Stimulated activated CD4-positive, alpha-beta T cell treated with anti-CD3 and anti-CD28 coated beads, TNF-alpha, amount 100 ng/mL, for 1 hour (primary cell): Measurements from ENCODE around the gene DRD2.

Experiments
- DNase-seq, 3 donors: peaks; one replicate each; pipeline ENCODE4 v3.0.0-alpha.2; 2020; ENCODE audit warnings: low read depth in 3 of 3, low spot score in 1 of 3

Gene DRD2

DNA sequence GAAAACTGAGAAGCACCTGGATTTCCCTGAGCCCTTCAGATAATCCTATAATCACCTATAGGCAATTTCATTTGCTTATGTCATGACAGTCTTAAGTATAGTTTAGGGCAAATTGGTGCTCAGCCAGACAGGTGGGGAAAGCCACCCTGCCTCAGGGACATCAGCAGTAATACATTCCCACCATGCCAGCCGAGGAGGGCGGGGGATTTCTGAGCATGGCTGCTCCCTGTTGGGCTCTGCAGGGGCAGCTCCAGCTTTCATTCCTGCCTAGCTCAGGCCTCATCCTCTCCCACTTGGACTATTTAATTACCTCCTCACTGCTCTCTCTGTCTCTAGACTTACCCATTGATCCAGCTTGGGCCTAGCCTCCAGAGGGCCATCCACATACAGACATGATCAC, 9.0 kb upstream of the DRD2 start:
- no peak for DNase-seq

DNA sequence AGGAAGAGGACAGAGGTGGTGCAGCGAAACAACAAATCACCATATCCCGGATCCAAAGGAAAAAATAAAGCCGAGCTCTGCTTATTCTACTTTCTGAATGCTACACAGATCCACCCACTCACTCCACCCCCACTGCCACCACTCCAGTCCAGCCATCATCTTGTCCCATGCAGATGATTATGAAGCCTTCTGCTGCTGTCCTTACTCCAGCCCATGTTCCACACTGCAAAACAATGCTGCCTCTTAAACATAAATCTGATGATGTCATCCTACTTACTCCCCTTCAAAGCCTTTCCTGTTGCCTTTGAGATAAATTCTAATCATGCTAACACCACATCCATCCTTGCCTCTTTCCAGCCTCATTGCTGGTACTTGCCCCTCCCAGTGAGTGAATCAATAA, 6.5 kb upstream of the DRD2 start:
- no peak for DNase-seq

DNA sequence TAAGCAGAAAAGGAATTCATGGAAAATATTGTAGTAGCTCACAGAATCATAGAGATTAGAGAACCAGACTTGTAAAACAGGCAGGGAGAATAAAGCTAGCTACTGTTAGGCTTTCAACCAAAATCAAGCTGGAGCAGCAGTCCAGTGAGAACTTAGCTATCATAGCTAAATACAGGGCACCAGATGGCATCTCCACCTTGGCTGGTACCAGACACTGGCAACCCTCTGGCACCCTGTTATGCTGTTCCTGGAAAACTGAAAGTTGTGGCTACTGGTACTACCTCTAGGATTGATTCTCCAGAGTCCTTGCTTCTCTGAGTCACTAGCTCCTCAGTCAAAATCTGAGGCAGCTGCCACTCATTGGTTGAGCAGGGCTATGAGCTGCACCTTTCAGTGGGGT, 6.0 kb upstream of the DRD2 start:
- no peak for DNase-seq

DNA sequence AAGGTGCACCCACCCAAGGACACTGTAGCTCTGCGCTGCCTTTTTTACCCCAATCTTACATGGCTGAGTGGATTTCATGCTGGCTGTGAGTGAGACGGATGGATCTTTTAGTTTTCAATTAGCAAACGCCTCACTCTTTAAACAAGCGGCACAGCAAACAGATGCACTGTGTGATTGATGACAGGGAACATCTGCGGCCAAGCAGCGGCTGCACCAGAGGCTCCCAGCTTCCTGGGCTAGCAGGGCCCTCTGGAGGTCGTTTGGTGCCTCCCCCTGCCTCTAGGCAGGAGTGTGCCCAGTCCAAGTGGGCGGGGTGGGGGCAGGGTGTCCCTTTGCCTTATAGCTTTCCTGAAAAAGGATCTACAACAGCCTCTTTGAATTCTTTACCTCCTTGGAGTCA, 2.1 kb upstream of the DRD2 start:
- no peak for DNase-seq

DNA sequence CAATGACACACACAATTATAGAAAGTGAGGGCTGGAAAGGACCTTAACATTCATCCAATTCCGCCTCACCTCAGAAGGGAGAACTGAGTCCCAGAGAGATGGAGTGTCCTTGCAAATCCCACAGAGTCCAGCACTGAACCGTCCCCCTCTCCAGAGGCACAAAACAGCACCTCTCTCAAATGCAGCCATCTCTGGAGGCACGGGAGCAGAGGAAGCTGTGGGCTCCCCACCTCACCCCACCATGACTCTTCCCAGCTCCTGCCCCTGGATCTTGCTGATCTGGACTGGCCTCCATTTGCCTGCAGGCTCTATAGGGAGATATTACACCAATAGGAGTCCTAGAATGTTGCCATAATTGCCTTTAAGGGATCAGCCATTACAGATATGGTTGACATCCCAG, 1.4 kb upstream of the DRD2 start:
- DNase-seq: no peak

DNA sequence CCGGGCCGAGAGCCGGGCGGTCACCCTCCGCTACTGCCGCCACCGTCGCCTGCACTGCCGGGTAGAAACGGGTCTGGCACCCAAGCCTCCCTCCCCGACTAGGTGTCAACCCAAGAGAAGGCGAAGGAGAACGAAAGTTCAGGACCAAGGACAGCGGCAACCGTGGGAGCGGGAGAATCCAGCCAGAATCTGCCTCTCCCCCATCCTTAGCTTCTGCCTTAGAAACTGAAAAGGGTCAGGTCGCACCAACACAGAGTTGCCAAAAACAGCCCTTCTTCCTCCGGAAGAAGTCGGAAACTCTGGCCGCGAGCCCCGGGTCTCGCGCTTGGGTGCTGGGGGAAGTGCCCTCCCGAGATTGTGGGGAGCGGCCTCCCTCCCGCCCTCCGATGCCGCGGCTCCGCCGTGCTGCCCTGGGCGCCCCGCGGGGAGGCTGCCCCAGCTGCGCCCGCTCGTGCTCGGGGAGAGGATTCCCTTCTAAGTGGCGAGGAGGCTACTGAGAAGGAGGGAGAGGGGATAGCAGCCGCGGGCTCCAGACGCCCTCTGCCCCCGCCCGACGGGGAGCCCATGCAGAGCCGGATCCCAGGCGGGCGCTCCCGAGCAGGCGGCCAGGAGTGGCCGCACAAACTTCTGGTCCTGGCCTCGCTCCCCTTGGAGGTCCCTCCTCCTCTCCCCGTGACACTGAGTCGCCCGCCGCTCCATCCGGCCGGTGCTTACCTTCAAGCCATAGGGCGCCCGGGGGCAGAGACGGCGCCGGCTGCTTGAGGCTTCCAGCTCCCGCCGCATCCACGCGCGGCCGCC, 637 bp downstream of the DRD2 start:
- DNase-seq: peak in 1 of 3 donors; percentile 9

DNA sequence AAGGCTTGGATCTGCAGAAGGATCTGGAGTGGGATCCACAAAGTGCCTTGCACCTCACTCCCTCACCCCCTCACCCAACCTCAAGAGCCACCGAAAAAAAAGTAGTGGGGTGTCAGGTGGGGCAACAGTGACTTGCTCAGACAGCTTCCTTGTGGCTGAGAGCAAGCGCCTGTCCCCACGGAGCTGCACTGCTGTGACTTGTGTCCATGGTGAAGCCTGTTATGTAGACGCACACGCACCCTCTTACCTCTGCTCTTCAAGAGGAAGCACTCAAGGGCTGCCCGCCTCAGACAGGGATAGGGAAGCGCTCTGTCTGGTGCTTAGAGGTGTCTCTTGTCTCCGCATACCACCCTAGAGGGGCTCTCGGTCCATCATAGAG, 1.2 kb downstream of the DRD2 start:
- DNase-seq: no peak

DNA sequence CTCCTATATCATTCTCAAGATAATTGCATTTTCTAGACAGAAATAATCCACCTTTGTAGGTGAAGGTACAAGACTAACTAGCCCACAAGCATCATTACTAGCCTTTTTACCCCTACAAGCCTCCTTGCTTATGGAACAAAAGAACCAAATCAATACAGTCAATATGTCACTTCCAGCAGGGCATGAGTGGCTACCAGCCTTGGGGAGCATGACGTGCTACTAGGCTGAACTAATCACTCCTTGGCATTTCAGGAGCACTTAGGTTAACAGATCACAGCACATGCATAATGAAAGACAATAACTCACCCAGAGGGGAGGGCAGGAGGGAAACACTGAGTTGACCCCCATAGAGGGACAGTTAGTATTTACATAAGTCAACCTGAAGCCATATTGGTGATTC, 2.7 kb downstream of the DRD2 start:
- DNase-seq: no peak

DNA sequence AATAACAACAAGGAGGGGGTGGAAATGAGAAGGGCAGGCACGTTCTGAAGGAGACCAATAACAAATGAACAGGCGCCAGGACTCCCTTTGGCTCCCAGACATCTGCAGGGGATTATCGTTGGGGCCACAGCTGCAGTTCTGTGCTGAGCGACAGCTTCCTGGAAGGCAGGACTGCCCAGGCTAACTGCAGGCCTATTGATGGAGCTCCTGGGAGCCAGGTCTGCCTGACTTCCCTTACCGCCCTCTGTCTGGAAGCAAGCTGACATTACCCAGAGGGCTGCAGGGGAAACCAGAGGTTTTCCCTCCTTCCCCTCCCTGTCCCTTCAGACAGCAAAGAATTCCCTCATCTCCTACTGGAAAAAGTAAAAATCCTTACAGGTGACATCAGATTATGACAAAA, 5.0 kb downstream of the DRD2 start:
- no peak for DNase-seq

DNA sequence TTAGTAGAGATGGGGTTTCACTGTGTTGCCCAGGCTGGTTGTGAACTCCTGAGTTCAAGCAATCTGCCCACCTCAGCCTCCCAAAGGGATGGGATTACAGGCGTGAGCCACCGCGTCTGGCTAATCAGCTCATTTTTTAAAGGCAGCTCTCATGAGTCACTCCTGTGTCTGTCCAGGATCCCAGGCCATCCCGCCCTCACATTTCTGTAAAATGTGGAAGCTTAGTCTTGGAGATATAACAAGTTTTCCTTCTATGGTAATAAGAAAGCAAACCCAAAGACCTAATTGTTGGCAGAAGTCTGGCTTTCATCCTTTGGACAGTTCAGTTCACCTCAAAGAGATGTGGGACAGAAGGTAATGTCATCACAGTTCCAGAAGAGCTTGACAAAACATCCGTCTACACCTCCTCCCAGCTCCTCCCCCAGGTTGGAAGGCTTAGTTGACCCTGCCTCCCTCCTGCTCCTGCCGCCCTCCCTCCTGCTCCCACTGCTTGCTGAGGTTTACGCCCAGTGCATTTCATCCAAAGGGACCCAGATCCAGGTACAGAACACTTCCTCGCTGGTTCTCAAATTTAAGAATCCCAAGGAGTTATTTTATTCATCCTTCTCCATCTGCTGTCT, 6.4 kb downstream of the DRD2 start:
- no peak for DNase-seq

DNA sequence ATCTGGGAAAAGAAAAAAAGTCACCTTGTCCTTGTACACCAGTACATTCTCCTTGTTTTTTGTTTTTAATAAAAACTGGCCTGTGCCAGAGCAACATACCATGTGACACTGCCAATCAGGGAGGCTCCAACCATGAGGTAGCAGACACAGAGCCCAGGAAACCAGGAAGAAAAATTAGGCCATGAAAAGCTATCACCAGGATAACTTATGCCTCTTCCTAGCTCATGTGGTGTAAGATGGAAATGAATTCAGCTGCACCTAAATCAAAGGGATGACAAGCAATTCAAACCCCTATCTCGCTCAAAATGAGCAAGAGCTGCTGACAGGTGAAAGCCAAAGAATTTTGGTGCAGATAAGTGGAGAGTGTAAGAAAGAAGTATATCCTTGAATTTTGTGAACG, 7.7 kb downstream of the DRD2 start:
- no peak for DNase-seq

DNA sequence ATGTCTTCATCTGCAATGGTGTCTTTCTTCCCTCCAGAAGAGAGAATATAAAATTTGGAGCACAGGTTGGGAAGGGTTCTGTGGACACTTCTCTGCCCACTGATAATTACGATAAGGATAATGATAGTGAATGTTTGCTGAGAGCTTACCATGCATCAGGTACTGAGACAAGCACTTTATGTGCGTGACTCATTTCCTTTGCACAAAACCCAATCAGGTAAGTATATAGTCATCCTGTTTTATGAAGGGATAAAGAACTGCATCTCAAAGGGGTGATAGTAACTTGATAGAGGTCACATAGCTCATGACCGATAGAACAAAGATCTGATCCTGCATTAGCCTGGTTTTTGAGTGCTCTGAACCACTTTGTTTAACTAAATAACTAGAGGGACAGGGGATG, 9.4 kb downstream of the DRD2 start:
- no peak for DNase-seq

DNA sequence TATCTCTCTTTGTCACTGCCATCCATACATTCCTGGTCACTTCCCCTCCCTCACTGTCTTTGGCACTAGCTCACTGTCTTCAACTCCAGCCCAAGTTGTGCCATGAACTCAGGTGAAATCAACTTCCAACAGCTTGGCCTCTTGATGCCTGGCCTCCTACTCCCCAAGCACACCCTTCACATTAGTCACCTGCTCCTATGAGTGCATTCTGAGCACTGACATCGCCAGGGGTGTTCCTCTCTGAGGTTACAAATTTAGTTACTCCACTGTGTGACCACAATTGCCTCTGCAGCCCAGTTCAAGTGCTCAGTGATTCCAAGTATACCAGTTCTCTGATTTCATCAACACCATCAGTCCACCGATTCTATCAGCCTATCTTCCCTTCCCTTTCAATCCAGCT, 10.8 kb downstream of the DRD2 start:
- no peak for DNase-seq

DNA sequence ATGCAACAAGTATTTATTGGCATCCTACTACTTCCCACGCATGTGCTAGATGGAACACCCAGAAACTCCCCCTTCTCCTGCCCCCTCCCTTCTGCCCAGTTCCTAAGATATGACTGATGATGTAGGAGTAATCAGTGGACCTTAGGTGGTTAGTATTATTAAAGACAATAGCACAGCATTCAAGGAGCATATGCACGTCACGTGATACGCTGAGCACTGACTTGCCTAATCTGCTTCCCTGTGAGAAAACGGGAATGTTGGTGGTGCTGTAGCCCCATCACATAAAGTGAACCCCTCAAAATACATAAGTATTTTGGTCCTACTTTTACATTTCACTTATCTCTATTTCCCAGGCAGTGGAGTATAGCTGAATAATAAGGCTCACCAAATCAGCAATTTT, 12.4 kb downstream of the DRD2 start:
- no peak for DNase-seq

DNA sequence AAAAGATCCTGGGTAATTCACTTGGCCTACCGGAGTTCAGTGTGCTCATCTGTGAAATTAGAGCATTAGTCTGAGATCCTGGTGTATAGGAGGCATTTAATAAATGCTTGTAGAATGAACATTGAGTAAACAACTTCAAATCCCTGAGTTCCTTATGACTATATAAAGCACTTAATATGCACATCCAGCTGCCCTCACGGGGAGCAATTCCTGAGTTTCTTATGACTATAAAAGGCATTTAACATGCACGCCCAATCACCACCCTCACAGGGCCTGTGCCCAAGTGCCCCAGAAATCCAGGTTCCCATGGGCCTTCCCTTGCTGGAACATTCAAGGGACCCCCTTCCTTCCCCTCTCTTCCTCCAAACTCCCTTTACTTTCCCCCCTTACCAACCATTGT, 13.6 kb downstream of the DRD2 start:
- DNase-seq: no peak

DNA sequence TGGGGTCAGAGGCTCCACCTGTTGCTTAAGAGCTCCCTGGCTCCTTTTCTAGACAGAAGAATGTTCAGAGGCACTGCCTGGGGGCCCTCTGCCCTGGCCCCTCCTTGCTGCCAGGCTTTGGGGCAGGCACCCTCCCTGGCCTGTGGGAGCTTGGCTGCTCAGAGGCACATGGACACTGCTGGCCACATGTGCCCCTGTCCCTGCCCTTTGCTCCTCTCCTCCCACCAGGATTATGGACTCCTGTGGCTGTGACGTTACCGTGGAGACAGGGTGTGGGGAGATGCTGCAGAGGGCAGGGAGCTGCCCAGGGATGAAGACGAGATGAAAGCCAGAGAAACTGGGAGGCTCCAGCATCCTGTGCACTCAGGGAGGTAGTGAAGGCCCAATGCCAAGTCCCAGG, 14.7 kb downstream of the DRD2 start:
- DNase-seq: no peak

DNA sequence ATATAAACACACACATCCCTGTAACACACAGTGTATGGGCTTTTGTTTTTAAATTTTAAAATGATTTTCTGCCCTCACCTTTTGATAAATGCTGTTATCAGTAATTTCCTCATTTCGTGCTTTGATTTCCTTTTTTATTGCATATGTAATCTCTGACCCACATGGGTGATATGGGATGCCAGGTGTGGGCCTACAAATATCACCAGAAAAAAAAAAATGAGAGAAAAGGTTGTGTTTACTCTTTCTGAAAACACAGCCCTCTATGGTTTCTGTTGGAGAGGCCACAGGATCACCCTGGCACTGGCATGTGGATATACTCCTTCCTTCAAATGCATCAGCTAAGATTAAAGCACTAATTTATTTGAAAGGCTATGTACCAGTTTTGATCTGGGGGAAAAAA, 17.0 kb downstream of the DRD2 start:
- no peak for DNase-seq

DNA sequence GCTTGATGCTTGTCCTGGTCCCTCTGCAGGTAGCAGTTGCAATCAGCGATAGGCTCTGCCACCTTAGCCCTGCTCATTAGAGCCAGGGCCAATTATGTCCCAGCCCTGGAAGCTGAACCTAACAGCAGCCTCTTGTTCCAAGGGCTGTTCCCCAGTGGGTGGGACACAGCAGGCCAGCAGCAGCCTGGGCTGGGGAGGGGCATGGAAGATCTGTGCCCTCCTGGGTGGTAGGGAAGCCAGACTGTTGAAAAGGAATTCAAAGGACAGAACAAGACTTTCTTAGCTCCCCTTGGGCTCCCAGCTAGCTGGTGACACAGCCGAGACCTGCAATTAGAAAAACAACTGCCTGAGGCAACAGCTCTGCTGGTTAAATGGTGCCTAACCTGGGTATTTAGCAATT, 17.4 kb downstream of the DRD2 start:
- no peak for DNase-seq

DNA sequence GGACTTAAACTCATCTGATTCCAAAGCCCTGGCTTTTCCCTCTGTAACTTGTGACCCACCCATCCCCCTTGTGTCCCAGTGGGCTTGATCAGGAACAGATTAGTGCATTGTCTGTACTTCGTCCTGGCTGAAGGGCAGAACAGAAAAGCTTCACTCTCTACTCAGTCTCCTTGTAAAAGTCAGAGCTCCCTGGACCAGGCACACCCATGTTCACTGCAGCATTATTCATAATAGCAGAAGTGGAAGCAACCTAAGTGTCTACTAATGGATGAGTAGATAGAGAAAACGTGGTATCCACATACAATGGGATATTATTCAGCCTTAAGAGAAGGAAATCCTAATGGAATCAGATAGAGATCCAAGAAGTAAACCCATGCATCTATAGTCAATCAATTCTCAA, 20.7 kb downstream of the DRD2 start:
- no peak for DNase-seq

DNA sequence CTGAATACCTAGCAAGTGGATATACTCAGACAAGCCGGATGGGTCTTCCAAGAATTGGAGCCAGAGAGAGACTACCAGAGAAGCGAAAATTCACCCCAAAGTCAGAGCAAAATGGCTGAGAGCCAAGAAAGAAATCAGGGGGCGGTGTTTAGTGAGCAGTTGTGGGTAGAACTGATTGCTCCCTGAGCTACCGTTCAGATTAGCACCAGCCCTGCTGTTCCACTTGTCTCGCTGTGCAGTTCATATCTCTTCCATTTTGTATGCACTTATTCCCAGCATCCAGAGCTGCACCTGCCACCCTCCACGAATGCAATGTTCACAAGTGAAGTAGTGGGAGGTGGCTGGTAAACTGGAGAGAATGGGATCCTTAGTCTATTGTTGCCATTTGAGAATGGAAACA, 25.5 kb downstream of the DRD2 start:
- DNase-seq: no peak

DNA sequence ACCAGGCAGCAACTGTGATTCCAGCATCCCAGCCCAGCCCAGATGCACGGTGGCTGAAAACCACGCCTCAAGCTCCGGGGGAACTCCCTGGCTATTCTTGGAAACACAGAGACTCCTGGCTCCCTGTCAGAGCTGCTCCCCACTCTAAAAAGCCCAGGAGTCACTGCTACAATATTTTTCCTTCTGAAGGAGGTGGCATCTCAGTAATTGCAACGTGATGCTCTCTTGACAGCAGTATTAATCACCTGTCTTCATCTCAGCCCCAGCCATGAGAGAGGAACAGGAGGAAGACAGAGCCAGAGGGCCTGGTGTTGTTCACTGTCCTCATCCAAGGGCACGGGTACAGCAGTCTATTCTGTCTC, 26.9 kb downstream of the DRD2 start:
- no peak for DNase-seq

DNA sequence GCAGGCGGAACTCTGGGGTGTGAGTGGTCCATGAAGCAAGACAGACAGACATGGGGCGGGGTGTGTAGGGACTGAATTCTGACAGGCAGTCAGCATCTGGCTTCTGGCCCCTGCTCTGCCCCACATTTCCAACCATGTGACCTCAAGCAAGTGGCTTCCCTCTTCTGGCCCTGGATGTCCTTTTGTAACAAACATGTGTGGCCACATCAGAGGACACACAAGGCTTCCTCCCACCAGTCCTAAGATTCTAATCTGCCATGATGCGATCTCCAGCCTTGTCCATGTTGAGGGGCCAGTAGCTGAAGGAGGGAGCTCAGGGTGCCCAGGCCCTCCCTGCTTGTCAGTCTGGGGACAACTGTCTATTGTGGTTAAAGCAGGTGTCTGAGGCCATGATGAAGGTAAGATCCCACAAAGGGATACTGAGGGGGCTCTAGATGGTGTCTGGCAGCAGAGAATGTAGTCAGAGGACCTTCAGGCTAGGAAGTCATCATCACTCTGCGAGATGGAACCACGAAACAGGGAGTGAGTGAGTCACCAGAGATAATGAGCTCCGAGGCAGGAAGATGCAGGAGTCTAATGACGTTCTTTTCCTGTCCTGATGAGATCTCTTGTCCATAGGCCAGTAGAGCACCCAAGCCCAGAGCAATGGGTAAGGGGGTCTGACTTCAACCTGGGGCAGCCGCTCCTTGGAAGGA, 27.4 kb downstream of the DRD2 start:
- DNase-seq: no peak

DNA sequence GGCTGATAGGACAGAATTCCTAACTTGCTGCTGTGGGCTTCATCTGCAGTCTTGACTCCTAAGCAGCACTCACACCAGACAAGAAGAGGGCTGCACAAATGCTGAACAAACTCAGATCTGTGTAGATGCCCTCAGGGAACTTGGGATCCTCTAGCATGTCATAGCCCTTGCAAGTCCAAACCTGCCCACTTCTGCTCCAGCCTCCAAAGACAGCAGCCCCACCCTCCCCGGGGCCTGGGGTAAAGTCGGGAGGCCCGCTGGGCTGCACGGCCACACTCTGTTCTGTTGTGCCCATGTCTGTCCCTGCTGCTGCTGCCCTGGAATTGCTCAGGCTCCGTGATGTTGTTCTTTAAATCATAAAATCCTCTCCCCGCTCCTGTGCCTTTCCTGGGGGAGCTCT, 28.3 kb downstream of the DRD2 start:
- no peak for DNase-seq
